HEK293 (cell line): ENCODE results near the gene SLC6A4.

Source experiments
- CTCF ChIA-PET: fragments of 350-600 bp; formaldehyde crosslinking; extraction: SDS; loops from one replicate; lab custom pipeline; 2021; ENCODE audit warnings: antibody characterized with exemption; lab: Yijun Ruan, JAX
- POLR2A ChIA-PET: fragments of 300-600 bp; formaldehyde crosslinking; extraction: SDS; loops from one replicate; lab custom pipeline; 2020; ENCODE audit warnings: antibody characterized with exemption, inconsistent platforms; lab: Yijun Ruan, JAX
- H3K27ac ChIP-seq: fragments of 200-500 bp; sonication (Bioruptor generic); 2 replicates; pipeline ENCODE4 v1.5.1; 2014; ENCODE audit warnings: low read depth, low read length, control low read depth, inconsistent platforms; ENCODE audit errors: extremely low read depth
- H3K36me3 ChIP-seq, 2 experiments: fragments of 200-500 bp in 1 of 2; sonication (Bioruptor generic) in 1 of 2; 1 replicate in 1 of 2; 2 replicates in 1 of 2; pipeline ENCODE4 v1.5.1; 2014 to 2017; ENCODE audit warnings: inconsistent platforms in 2 of 2, low read length in 2 of 2; ENCODE audit not compliant: control insufficient read depth in 2 of 2, insufficient read depth in 1 of 2
- H3K4me1 ChIP-seq: fragments of 200-500 bp; sonication (Bioruptor generic); 2 replicates; pipeline ENCODE4 v1.5.1; 2014; ENCODE audit warnings: mild to moderate bottlenecking, low read length, inconsistent platforms; ENCODE audit not compliant: control insufficient read depth, insufficient read depth
- H3K4me3 ChIP-seq: 2 replicates; pipeline ENCODE4 v1.5.1; 2011; ENCODE audit warnings: low read depth, mild to moderate bottlenecking, control low read depth, low read length, moderate library complexity
- H3K9me3 ChIP-seq: fragments of 200-500 bp; sonication (Bioruptor generic); 2 replicates; pipeline ENCODE4 v1.5.1; 2014; ENCODE audit warnings: low read depth, low read length, inconsistent platforms; ENCODE audit not compliant: control insufficient read depth, insufficient read depth
- AEBP2 ChIP-seq: fragments of 450-650 bp; formaldehyde crosslinking; IDR thresholded peaks from 2 replicates; pipeline ENCODE4 v1.5.1; 2016; ENCODE audit warnings: missing biosample characterization, missing genetic modification characterization, borderline replicate concordance
- GLI4 ChIP-seq: fragments of 450-650 bp; formaldehyde crosslinking; IDR thresholded peaks from 2 replicates; pipeline ENCODE4 v1.5.1; 2016; ENCODE audit warnings: missing biosample characterization, missing genetic modification characterization
- KLF1 ChIP-seq: fragments of 450-650 bp; formaldehyde crosslinking; IDR thresholded peaks from 2 replicates; pipeline ENCODE4 v1.5.1; 2016; ENCODE audit warnings: missing biosample characterization, missing genetic modification characterization
- MYNN ChIP-seq: fragments of 450-650 bp; formaldehyde crosslinking; IDR thresholded peaks from 2 replicates; pipeline ENCODE4 v1.5.1; 2016; ENCODE audit warnings: missing biosample characterization, missing genetic modification characterization, borderline replicate concordance
- ZBTB11 ChIP-seq: fragments of 450-650 bp; formaldehyde crosslinking; conservative IDR thresholded peaks from 2 replicates; pipeline ENCODE4 v1.5.1; 2016; ENCODE audit warnings: low read depth, missing biosample characterization, missing genetic modification characterization
- ZNF121 ChIP-seq: fragments of 450-650 bp; formaldehyde crosslinking; IDR thresholded peaks from 2 replicates; pipeline ENCODE4 v1.5.1; 2016; ENCODE audit warnings: missing biosample characterization, missing genetic modification characterization
- ZNF169 ChIP-seq: fragments of 450-650 bp; formaldehyde crosslinking; IDR thresholded peaks from 2 replicates; pipeline ENCODE4 v1.5.1; 2016; ENCODE audit warnings: missing biosample characterization, missing genetic modification characterization
- ZNF449 ChIP-seq: fragments of 450-650 bp; formaldehyde crosslinking; IDR thresholded peaks from 2 replicates; pipeline ENCODE4 v1.5.1; 2017; ENCODE audit warnings: missing biosample characterization, mild to moderate bottlenecking, missing genetic modification characterization, moderate library complexity
- ZNF776 ChIP-seq: fragments of 450-650 bp; formaldehyde crosslinking; IDR thresholded peaks from 2 replicates; pipeline ENCODE4 v1.5.0; 2017; ENCODE audit warnings: missing biosample characterization, missing genetic modification characterization, borderline replicate concordance
- TF ChIP-seq, protein P1 (sequence below): fragments of 450-650 bp; formaldehyde crosslinking; IDR thresholded peaks from 2 replicates; pipeline ENCODE4 v1.5.1; 2016; ENCODE audit warnings: missing biosample characterization, missing genetic modification characterization, low read depth
- TF ChIP-seq, protein P2 (sequence below): fragments of 450-650 bp; formaldehyde crosslinking; IDR thresholded peaks from 2 replicates; pipeline ENCODE4 v1.5.1; 2016; ENCODE audit warnings: missing biosample characterization, missing genetic modification characterization
- TF ChIP-seq, protein P3 (sequence below): fragments of 450-650 bp; formaldehyde crosslinking; IDR thresholded peaks from 2 replicates; pipeline ENCODE4 v1.5.1; 2016; ENCODE audit warnings: missing biosample characterization, missing genetic modification characterization

SLC6A4 gene

GRCh38 chr17:30165147-30165546 is 70.3 kb downstream of the SLC6A4 start:
- Histone ChIP-seq H3K9me3 (no peaks in the 10 kb centered on the region), H3K4me1 (no peaks in the 10 kb centered on the region), H3K4me3 (no peak overlapping the region), H3K27ac (no peak overlapping the region), H3K36me3 (peaks cover 18 to 19% of the 10 kb centered on the region in 2 experiments)
- ChIA-PET CTCF (interaction anchor here (1.2 to 3.1 kb wide), 2 partner anchors 19 to 112 kb away, joined by 3 to 9 read pairs; no protein-coding TSS in a partner anchor), POLR2A (no interaction called here)
- TF ChIP-seq ZNF776 (tag by site-specific recombination) = no peak
- TF ChIP-seq, protein P1, sequence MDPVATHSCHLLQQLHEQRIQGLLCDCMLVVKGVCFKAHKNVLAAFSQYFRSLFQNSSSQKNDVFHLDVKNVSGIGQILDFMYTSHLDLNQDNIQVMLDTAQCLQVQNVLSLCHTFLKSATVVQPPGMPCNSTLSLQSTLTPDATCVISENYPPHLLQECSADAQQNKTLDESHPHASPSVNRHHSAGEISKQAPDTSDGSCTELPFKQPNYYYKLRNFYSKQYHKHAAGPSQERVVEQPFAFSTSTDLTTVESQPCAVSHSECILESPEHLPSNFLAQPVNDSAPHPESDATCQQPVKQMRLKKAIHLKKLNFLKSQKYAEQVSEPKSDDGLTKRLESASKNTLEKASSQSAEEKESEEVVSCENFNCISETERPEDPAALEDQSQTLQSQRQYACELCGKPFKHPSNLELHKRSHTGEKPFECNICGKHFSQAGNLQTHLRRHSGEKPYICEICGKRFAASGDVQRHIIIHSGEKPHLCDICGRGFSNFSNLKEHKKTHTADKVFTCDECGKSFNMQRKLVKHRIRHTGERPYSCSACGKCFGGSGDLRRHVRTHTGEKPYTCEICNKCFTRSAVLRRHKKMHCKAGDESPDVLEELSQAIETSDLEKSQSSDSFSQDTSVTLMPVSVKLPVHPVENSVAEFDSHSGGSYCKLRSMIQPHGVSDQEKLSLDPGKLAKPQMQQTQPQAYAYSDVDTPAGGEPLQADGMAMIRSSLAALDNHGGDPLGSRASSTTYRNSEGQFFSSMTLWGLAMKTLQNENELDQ = no peak
- TF ChIP-seq, protein P2, sequence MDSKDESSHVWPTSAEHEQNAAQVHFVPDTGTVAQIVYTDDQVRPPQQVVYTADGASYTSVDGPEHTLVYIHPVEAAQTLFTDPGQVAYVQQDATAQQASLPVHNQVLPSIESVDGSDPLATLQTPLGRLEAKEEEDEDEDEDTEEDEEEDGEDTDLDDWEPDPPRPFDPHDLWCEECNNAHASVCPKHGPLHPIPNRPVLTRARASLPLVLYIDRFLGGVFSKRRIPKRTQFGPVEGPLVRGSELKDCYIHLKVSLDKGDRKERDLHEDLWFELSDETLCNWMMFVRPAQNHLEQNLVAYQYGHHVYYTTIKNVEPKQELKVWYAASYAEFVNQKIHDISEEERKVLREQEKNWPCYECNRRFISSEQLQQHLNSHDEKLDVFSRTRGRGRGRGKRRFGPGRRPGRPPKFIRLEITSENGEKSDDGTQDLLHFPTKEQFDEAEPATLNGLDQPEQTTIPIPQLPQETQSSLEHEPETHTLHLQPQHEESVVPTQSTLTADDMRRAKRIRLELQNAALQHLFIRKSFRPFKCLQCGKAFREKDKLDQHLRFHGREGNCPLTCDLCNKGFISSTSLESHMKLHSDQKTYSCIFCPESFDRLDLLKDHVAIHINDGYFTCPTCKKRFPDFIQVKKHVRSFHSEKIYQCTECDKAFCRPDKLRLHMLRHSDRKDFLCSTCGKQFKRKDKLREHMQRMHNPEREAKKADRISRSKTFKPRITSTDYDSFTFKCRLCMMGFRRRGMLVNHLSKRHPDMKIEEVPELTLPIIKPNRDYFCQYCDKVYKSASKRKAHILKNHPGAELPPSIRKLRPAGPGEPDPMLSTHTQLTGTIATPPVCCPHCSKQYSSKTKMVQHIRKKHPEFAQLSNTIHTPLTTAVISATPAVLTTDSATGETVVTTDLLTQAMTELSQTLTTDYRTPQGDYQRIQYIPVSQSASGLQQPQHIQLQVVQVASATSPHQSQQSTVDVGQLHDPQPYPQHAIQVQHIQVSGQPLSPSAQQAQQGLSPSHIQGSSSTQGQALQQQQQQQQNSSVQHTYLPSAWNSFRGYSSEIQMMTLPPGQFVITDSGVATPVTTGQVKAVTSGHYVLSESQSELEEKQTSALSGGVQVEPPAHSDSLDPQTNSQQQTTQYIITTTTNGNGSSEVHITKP (tag by site-specific recombination) = no peak
- TF ChIP-seq, protein P3, sequence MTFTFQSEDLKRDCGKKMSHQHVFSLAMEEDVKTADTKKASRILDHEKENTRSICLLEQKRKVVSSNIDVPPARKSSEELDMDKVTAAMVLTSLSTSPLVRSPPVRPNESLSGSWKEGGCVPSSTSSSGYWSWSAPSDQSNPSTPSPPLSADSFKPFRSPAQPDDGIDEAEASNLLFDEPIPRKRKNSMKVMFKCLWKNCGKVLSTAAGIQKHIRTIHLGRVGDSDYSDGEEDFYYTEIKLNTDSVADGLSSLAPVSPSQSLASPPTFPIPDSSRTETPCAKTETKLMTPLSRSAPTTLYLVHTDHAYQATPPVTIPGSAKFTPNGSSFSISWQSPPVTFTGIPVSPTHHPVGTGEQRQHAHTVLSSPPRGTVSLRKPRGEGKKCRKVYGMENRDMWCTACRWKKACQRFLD (tag by site-specific recombination) = no peak
- TF ChIP-seq ZNF449 (tag by site-specific recombination) = no peak
- no peak for TF ChIP-seq AEBP2 (tag by site-specific recombination)
- TF ChIP-seq ZNF121 (tag by site-specific recombination) = no peak
- TF ChIP-seq ZBTB11 (tag by site-specific recombination) = no peak
- TF ChIP-seq KLF1 (tag by site-specific recombination) = no peak
- no peak for TF ChIP-seq MYNN (tag by site-specific recombination)
- no peak for TF ChIP-seq ZNF169 (tag by site-specific recombination)
- TF ChIP-seq GLI4 (tag by site-specific recombination) = no peak
